SK-N-MC (cell line): ENCODE measurements around the gene DAB2.

Experiments
- DNase-seq: peaks from one replicate; pipeline ENCODE4 v3.0.0-alpha.2; 2011; ENCODE audit warnings: low read depth, low spot score
- H3K27ac ChIP-seq: fragments of 200-600 bp; sonication (generic); 2 replicates; pipeline ENCODE4 v1.5.1; 2016; ENCODE audit warnings: mixed run types
- H3K36me3 ChIP-seq: fragments of 200-600 bp; sonication (generic); 2 replicates; pipeline ENCODE4 v1.6.1; 2017; ENCODE audit warnings: antibody characterized with exemption, low read length, mixed read lengths; ENCODE audit not compliant: insufficient read depth
- H3K4me3 ChIP-seq: fragments of 200-600 bp; sonication (generic); 2 replicates; pipeline ENCODE4 v1.5.1; 2016
- H3K9ac ChIP-seq: fragments of 200-600 bp; sonication (generic); 2 replicates; pipeline ENCODE4 v1.8.0; 2017; ENCODE audit warnings: mixed run types, mixed read lengths; ENCODE audit not compliant: insufficient read length
- H3K9me3 ChIP-seq: fragments of 200-600 bp; sonication (generic); 2 replicates; pipeline ENCODE4 v1.6.1; 2017; ENCODE audit warnings: low read depth, mild to moderate bottlenecking, antibody characterized with exemption, low read length, moderate library complexity, mixed read lengths
- EZH2 ChIP-seq: fragments of 200-600 bp; sonication (generic); IDR thresholded peaks from one replicate; pipeline ENCODE4 v1.6.1; 2017; ENCODE audit warnings: antibody characterized with exemption
- FOXP2 ChIP-seq: optimal IDR thresholded peaks from 2 replicates; pipeline ENCODE3; 2011; ENCODE audit warnings: mild to moderate bottlenecking, moderate library complexity; ENCODE audit not compliant: insufficient read depth; ENCODE audit errors: extremely low read length, control extremely low read depth
- POLR2AphosphoS5 ChIP-seq: IDR thresholded peaks from 2 replicates; pipeline ENCODE4 v1.6.1; 2012; ENCODE audit warnings: mild to moderate bottlenecking, low read depth, low read length, borderline replicate concordance

Gene DAB2

GRCh38 chr5:39362646-39363045 is 62.1 kb downstream of the DAB2 start:
- no peaks in the 10 kb centered on the region for H3K36me3 ChIP-seq
- DNase-seq = no peak
- no peak overlapping the region for H3K27ac ChIP-seq
- no peaks in the 10 kb centered on the region for H3K9me3 ChIP-seq
- no peak for TF ChIP-seq FOXP2
- no peak for TF ChIP-seq EZH2
- TF ChIP-seq POLR2AphosphoS5 = no peak
- no peak overlapping the region for H3K9ac ChIP-seq
- no peak overlapping the region for H3K4me3 ChIP-seq

- Histone ChIP-seq H3K9ac (no peak overlapping the region), H3K36me3 (no peaks in the 10 kb centered on the region), H3K4me3 (no peak overlapping the region), H3K27ac (no peak overlapping the region), H3K9me3 (no peaks in the 10 kb centered on the region)
- no peak for DNase-seq
- no peak for TF ChIP-seq EZH2
- no peak for TF ChIP-seq FOXP2
- no peak for TF ChIP-seq POLR2AphosphoS5
Observed at GRCh38 chr5:39361306-39361705, 63.5 kb downstream of the DAB2 start.

- Histone ChIP-seq H3K9ac (no peak overlapping the region), H3K36me3 (no peaks in the 10 kb centered on the region), H3K4me3 (no peak overlapping the region), H3K27ac (no peak overlapping the region), H3K9me3 (no peaks in the 10 kb centered on the region)
- no peak for TF ChIP-seq POLR2AphosphoS5
- TF ChIP-seq EZH2 = no peak
- no peak for TF ChIP-seq FOXP2
- DNase-seq = no peak
Observed at GRCh38 chr5:39360471-39361111, 64.2 kb downstream of the DAB2 start.

GRCh38 chr5:39356263-39356662 is 68.5 kb downstream of the DAB2 start:
- no peaks in the 10 kb centered on the region for H3K36me3 ChIP-seq

GRCh38 chr5:39355324-39355723 is 69.5 kb downstream of the DAB2 start:
- no peak overlapping the region for H3K4me3 ChIP-seq
- no peaks in the 10 kb centered on the region for H3K9me3 ChIP-seq
- no peaks in the 10 kb centered on the region for H3K36me3 ChIP-seq
- no peak for DNase-seq
- no peak overlapping the region for H3K27ac ChIP-seq
- TF ChIP-seq EZH2 (no peak), FOXP2 (no peak), POLR2AphosphoS5 (no peak)
- H3K9ac ChIP-seq = no peak overlapping the region

More at GRCh38 chr5:39356263-39356662, 68.5 kb downstream of the DAB2 start:
- DNase-seq = no peak
- TF ChIP-seq FOXP2 = no peak
- no peak for TF ChIP-seq POLR2AphosphoS5
- no peak for TF ChIP-seq EZH2
- Histone ChIP-seq H3K9me3 (no peaks in the 10 kb centered on the region), H3K9ac (no peak overlapping the region), H3K4me3 (no peak overlapping the region), H3K27ac (no peak overlapping the region)

- H3K36me3 ChIP-seq = no peaks in the 10 kb centered on the region
- no peak for DNase-seq
- no peak overlapping the region for H3K4me3 ChIP-seq
- H3K9me3 ChIP-seq = no peaks in the 10 kb centered on the region
- H3K9ac ChIP-seq = no peak overlapping the region
- H3K27ac ChIP-seq = no peak overlapping the region
- TF ChIP-seq POLR2AphosphoS5 = no peak
- no peak for TF ChIP-seq FOXP2
Observed at GRCh38 chr5:39353717-39354399, 70.9 kb downstream of the DAB2 start.

- H3K4me3 ChIP-seq = no peak overlapping the region
- H3K36me3 ChIP-seq = no peaks in the 10 kb centered on the region
- DNase-seq = no peak
Observed at GRCh38 chr5:39352951-39353350, 71.8 kb downstream of the DAB2 start.

GRCh38 chr5:39352170-39352569 is 72.6 kb downstream of the DAB2 start:
- Histone ChIP-seq H3K4me3 (no peak overlapping the region), H3K36me3 (no peaks in the 10 kb centered on the region), H3K27ac (no peak overlapping the region), H3K9me3 (no peaks in the 10 kb centered on the region), H3K9ac (no peak overlapping the region)
- TF ChIP-seq EZH2 (no peak), FOXP2 (no peak), POLR2AphosphoS5 (no peak)
- DNase-seq = no peak

More at GRCh38 chr5:39352951-39353350, 71.8 kb downstream of the DAB2 start:
- Histone ChIP-seq H3K9ac (no peak overlapping the region), H3K9me3 (no peaks in the 10 kb centered on the region), H3K27ac (no peak overlapping the region)
- TF ChIP-seq POLR2AphosphoS5 (no peak), EZH2 (no peak), FOXP2 (no peak)

- no peak for DNase-seq
- TF ChIP-seq EZH2 (no peak), FOXP2 (no peak), POLR2AphosphoS5 (no peak)
- Histone ChIP-seq H3K27ac (no peak overlapping the region), H3K4me3 (no peak overlapping the region), H3K36me3 (no peaks in the 10 kb centered on the region), H3K9ac (no peak overlapping the region), H3K9me3 (no peaks in the 10 kb centered on the region)
Observed at GRCh38 chr5:39349484-39349883, 75.3 kb downstream of the DAB2 start.
